ENCODE results near the gene TSPOAP1. TPM values are rescaled to one million over a fixed set of nuclear protein-coding genes. Genes with fewer than 3 reads are reported as not detected.

Gene TSPOAP1
- total and polyA plus RNA-seq, 5 experiments from 2014 or later: 0.43 to 15.4 (median 1.9) TPM

GRCh38 chr17:58264407-58265103 is 64.0 kb downstream of the TSPOAP1 start:
- peaks cover 36 to 68% (median 50%) of the 10 kb centered on the region in 5 donors for H3K27me3 Mint-ChIP-seq
- H3K27ac Mint-ChIP-seq: no peak overlapping the region
- peaks cover 0 to 5% (median 0%) of the 10 kb centered on the region in 3 donors for H3K36me3 Mint-ChIP-seq
- ATAC-seq: no peak
- no peaks in the 10 kb centered on the region for H3K4me1 Mint-ChIP-seq
- POLR2A ChIA-PET: no interaction called here
- H3K4me3 Mint-ChIP-seq: no peak overlapping the region
- no peak for DNase-seq
- no peaks in the 10 kb centered on the region for H3K9me3 Mint-ChIP-seq

- Mint-ChIP-seq H3K4me1 (no peaks in the 10 kb centered on the region), H3K36me3 (peaks cover 0 to 5% (median 0%) of the 10 kb centered on the region in 3 donors), H3K4me3 (no peak overlapping the region), H3K27ac (peak overlapping the region in 1 of 10 donors; percentile 16), H3K27me3 (peaks cover 36 to 68% (median 52%) of the 10 kb centered on the region in 5 donors), H3K9me3 (no peaks in the 10 kb centered on the region)
- POLR2A ChIA-PET: no interaction called here
- ATAC-seq (no peak), DNase-seq (no peak)
Measured at GRCh38 chr17:58263773-58264172, 64.8 kb downstream of the TSPOAP1 start.

- no peaks in the 10 kb centered on the region for H3K4me1 Mint-ChIP-seq
- no peak overlapping the region for H3K27ac Mint-ChIP-seq
- H3K27me3 Mint-ChIP-seq: peaks cover 39 to 81% (median 61%) of the 10 kb centered on the region in 5 donors
- ATAC-seq: no peak
- H3K9me3 Mint-ChIP-seq: no peaks in the 10 kb centered on the region
- no peak overlapping the region for H3K4me3 Mint-ChIP-seq
- H3K36me3 Mint-ChIP-seq: peaks cover 0 to 5% (median 0%) of the 10 kb centered on the region in 3 donors
- POLR2A ChIA-PET: no interaction called here
- no peak for DNase-seq
Measured at GRCh38 chr17:58262149-58262548, 66.4 kb downstream of the TSPOAP1 start.

- Mint-ChIP-seq H3K4me3 (no peak overlapping the region), H3K9me3 (no peaks in the 10 kb centered on the region), H3K4me1 (peaks cover 1 to 12% (median 3%) of the 10 kb centered on the region in 4 donors), H3K36me3 (no peaks in the 10 kb centered on the region), H3K27ac (no peak overlapping the region), H3K27me3 (peaks cover 9 to 36% (median 16%) of the 10 kb centered on the region in 5 donors)
- POLR2A ChIA-PET: no interaction called here
- ATAC-seq (no peak), DNase-seq (peak in 1 of 10 donors; percentile 4)
Measured at GRCh38 chr17:58254803-58255202, 73.8 kb downstream of the TSPOAP1 start.

- POLR2A ChIA-PET: interaction anchor here (0.7 kb wide), 1 partner anchor 91 kb away, joined by 3 read pairs; no protein-coding TSS in a partner anchor
- H3K27me3 Mint-ChIP-seq: peaks cover 9 to 32% (median 15%) of the 10 kb centered on the region in 5 donors
Measured at GRCh38 chr17:58253082-58253481, 75.5 kb downstream of the TSPOAP1 start.

GRCh38 chr17:58252141-58252540 is 76.5 kb downstream of the TSPOAP1 start:
- no peaks in the 10 kb centered on the region for H3K9me3 Mint-ChIP-seq
- H3K27me3 Mint-ChIP-seq: peaks cover 2 to 23% (median 11%) of the 10 kb centered on the region in 5 donors
- POLR2A ChIA-PET: interaction anchor here (0.7 kb wide), 1 partner anchor 92 kb away, joined by 3 read pairs; no protein-coding TSS in a partner anchor
- DNase-seq (no peak), ATAC-seq (no peak)
- no peak overlapping the region for H3K27ac Mint-ChIP-seq
- no peaks in the 10 kb centered on the region for H3K36me3 Mint-ChIP-seq
- peaks cover 4 to 35% (median 18%) of the 10 kb centered on the region in 4 donors for H3K4me1 Mint-ChIP-seq
- no peak overlapping the region for H3K4me3 Mint-ChIP-seq

More at GRCh38 chr17:58253082-58253481, 75.5 kb downstream of the TSPOAP1 start:
- DNase-seq (no peak), ATAC-seq (no peak)
- Mint-ChIP-seq H3K27ac (no peak overlapping the region), H3K4me3 (no peak overlapping the region), H3K36me3 (no peaks in the 10 kb centered on the region), H3K9me3 (no peaks in the 10 kb centered on the region), H3K4me1 (peaks cover 4 to 28% (median 11%) of the 10 kb centered on the region in 4 donors)

Small RNA genes lying within 50 kb of the gene (microRNA-seq; reads per million reads assigned to microRNA genes)
- gene MIR4736 (ENCODE audit: borderline microRNAs expressed): not detected

Other genes starting within 250 kb of the TSPOAP1 start
- 10 to 100 TPM; 35.3 to 36.5 TPM for gene DYNLL2, start 245.4 kb downstream of the TSPOAP1 start, total RNA-seq
- 1 to 10 TPM; 1.1 to 1.3 (median 1.2) TPM for gene DYNLL2, start 245.4 kb downstream of the TSPOAP1 start, polyA plus RNA-seq
- gene OR4D1, start 180.4 kb downstream of the TSPOAP1 start, total RNA-seq: 1 to 10 TPM; 2.6 to 2.9 TPM
- 1 to 10 TPM; 1.6 to 3.0 (median 2.9) TPM for gene OR4D1, start 180.4 kb downstream of the TSPOAP1 start, polyA plus RNA-seq
- not detected for gene OR4D2, start 161.8 kb downstream of the TSPOAP1 start, total RNA-seq
- gene OR4D2, start 161.8 kb downstream of the TSPOAP1 start, polyA plus RNA-seq: not detected
- gene EPX, start 136.1 kb downstream of the TSPOAP1 start, total RNA-seq: not detected
- not detected for gene EPX, start 136.1 kb downstream of the TSPOAP1 start, polyA plus RNA-seq
- gene MKS1, start 109.5 kb downstream of the TSPOAP1 start, total RNA-seq: 10 to 100 TPM; 23.0 to 28.5 TPM
- 10 to 100 TPM; 10.5 to 14.2 (median 13.0) TPM for gene MKS1, start 109.5 kb downstream of the TSPOAP1 start, polyA plus RNA-seq
- not detected for gene LPO, start 90.2 kb downstream of the TSPOAP1 start, total RNA-seq
- not detected for gene LPO, start 90.2 kb downstream of the TSPOAP1 start, polyA plus RNA-seq
- gene MPO, start 47.9 kb downstream of the TSPOAP1 start, total RNA-seq: not detected
- gene MPO, start 47.9 kb downstream of the TSPOAP1 start, polyA plus RNA-seq: not detected
- gene SUPT4H1, start 23.4 kb upstream of the TSPOAP1 start, total RNA-seq: 10 to 100 TPM; 58.2 to 65.9 TPM
- gene SUPT4H1, start 23.4 kb upstream of the TSPOAP1 start, polyA plus RNA-seq: 10 to 100 TPM; 63.7 to 97.4 (median 76.1) TPM
- 1 to 10 TPM; 1.2 to 1.7 TPM for gene RNF43, start 88.7 kb upstream of the TSPOAP1 start, total RNA-seq
- gene RNF43, start 88.7 kb upstream of the TSPOAP1 start, polyA plus RNA-seq: under 1 TPM; 0.07 to 0.90 (median 0.75) TPM
- gene HSF5, start 159.6 kb upstream of the TSPOAP1 start, total RNA-seq: 1 to 10 TPM; 2.9 to 3.0 TPM
- 1 to 10 TPM in 1 of 3 donors, under 1 TPM in 2; 0.14 to 1.8 (median 0.73) TPM for gene HSF5, start 159.6 kb upstream of the TSPOAP1 start, polyA plus RNA-seq
- gene MTMR4, start 185.8 kb upstream of the TSPOAP1 start, total RNA-seq: 10 to 100 TPM; 50.6 to 54.6 TPM
- 10 to 100 TPM; 14.8 to 22.4 (median 16.6) TPM for gene MTMR4, start 185.8 kb upstream of the TSPOAP1 start, polyA plus RNA-seq